A549 (cell line): Measurements from ENCODE around the gene HYAL3. TPM values are rescaled to one million over a fixed set of nuclear protein-coding genes. Genes with fewer than 3 reads are reported as not detected.
"Not testable (repeated sequence)": the region's sequence is repeated elsewhere in the genome, so short reads cannot be mapped to it uniquely, and the experiment has no call there.

ENCODE experiments used
- ATAC-seq, 2 experiments: fragments of 200-7000 bp in 1 of 2; fragments of >200 bp in 1 of 2; cut with Nextera tagmentation in 1 of 2; cut with Tn5 transposase in 1 of 2; 3 replicates each; pipeline versions ENCODE4 v1.8.0 to v1.9.1; 2018 to 2020; ENCODE audit warnings: mild to moderate bottlenecking in 1 of 2, moderate library complexity in 1 of 2
- CTCF ChIA-PET: fragments of 300-600 bp; sonication (Branson Sonifier 250); formaldehyde crosslinking; extraction: SDS; loops from one replicate; lab custom pipeline; 2021; ENCODE audit warnings: antibody characterized with exemption, inconsistent platforms; lab: Yijun Ruan, JAX
- POLR2A ChIA-PET: fragments of 350-600 bp; formaldehyde crosslinking; extraction: SDS; loops from one replicate; lab custom pipeline; 2021; ENCODE audit warnings: antibody characterized with exemption, inconsistent platforms; lab: Yijun Ruan, JAX
- DNase-seq, 2 experiments: peaks; one replicate each; pipeline versions ENCODE4 v3.0.0 to v3.0.0-alpha.2; 2011 to 2016; ENCODE audit warnings: low read depth in 1 of 2, low spot score in 1 of 2
- FAIRE-seq: peaks from 2 replicates; lab custom pipeline; 2011; peaks lifted over from hg19 to GRCh38; lab: Jason Lieb, UNC
- H3K27ac ChIP-seq, 2 experiments: fragments of >200 bp; sonication (Bioruptor Twin); formaldehyde crosslinking; 3 replicates each; pipeline ENCODE4 v1.5.1; 2016 to 2017
- H3K4me1 ChIP-seq: fragments of >200 bp; sonication (Bioruptor Twin); formaldehyde crosslinking; 3 replicates; pipeline ENCODE4 v1.6.1; 2016
- H3K4me2 ChIP-seq: fragments of >200 bp; sonication (Bioruptor Twin); formaldehyde crosslinking; 3 replicates; pipeline ENCODE4 v1.6.1; 2016
- H3K4me3 ChIP-seq: fragments of >200 bp; sonication (Bioruptor Twin); formaldehyde crosslinking; 3 replicates; pipeline ENCODE4 v1.5.1; 2016
- H3K9me3 ChIP-seq: fragments of >200 bp; sonication (Bioruptor Twin); formaldehyde crosslinking; 3 replicates; pipeline ENCODE4 v1.6.1; 2016
- CBX2 ChIP-seq: fragments of 200-600 bp; sonication (generic); IDR thresholded peaks from 2 replicates; pipeline ENCODE4 v1.6.1; 2016; ENCODE audit warnings: low read depth, mild to moderate bottlenecking, borderline replicate concordance
- CBX8 ChIP-seq: fragments of 200-600 bp; sonication (generic); IDR thresholded peaks from 2 replicates; pipeline ENCODE4 v1.6.1; 2016
- CTCF ChIP-seq: fragments of >200 bp; sonication (Bioruptor Twin); formaldehyde crosslinking; IDR thresholded peaks from 3 replicates; pipeline ENCODE4 v1.5.1; 2016
- EP300 ChIP-seq, 2 experiments: fragments of >200 bp; sonication (Bioruptor Twin); formaldehyde crosslinking; IDR thresholded peaks; 2 replicates in 1 of 2; 3 replicates in 1 of 2; pipeline ENCODE4 v1.6.1; 2016 to 2017
- FOSL2 ChIP-seq, 2 experiments: fragments of 450-650 bp in 1 of 2; fragments of >200 bp in 1 of 2; sonication (Bioruptor Twin) in 1 of 2; formaldehyde crosslinking; IDR thresholded peaks; 2 replicates each; pipeline versions ENCODE4 v1.5.0 to v1.6.1; 2016 to 2020; ENCODE audit warnings: mild to moderate bottlenecking in 1 of 2, moderate library complexity in 1 of 2
- GATA3 ChIP-seq: IDR thresholded peaks from 2 replicates; pipeline ENCODE4 v1.6.1; 2012; ENCODE audit warnings: borderline replicate concordance
- HEYL ChIP-seq: fragments of 250-450 bp; sonication (Bioruptor Pico); IDR thresholded peaks from 2 replicates; pipeline ENCODE4 v1.8.0; 2021; ENCODE audit warnings: mild to moderate bottlenecking, moderate library complexity
- MYC ChIP-seq: IDR thresholded peaks from 2 replicates; pipeline ENCODE4 v1.6.1; 2012; ENCODE audit warnings: mild to moderate bottlenecking, inconsistent platforms, low read length, improper control_type of control experiment, borderline replicate concordance
- NPAS2 ChIP-seq: fragments of 250-450 bp; sonication (Bioruptor Pico); IDR thresholded peaks from 2 replicates; pipeline ENCODE4 v1.8.0; 2022; ENCODE audit warnings: mild to moderate bottlenecking, moderate library complexity, borderline replicate concordance
- PHF8 ChIP-seq: fragments of 200-600 bp; sonication (generic); IDR thresholded peaks from 2 replicates; pipeline ENCODE4 v1.6.1; 2016; ENCODE audit warnings: low read depth, mild to moderate bottlenecking, antibody characterized with exemption, moderate library complexity, borderline replicate concordance
- SMC3 ChIP-seq: fragments of >200 bp; sonication (Bioruptor Twin); formaldehyde crosslinking; IDR thresholded peaks from 3 replicates; pipeline ENCODE4 v1.6.1; 2018; ENCODE audit warnings: inconsistent platforms
- SREBF2 ChIP-seq: fragments of 450-650 bp; IDR thresholded peaks from 2 replicates; pipeline ENCODE4 v1.6.1; 2014; ENCODE audit warnings: mild to moderate bottlenecking, moderate library complexity
- TP53 ChIP-seq: fragments of 250-450 bp; sonication (Bioruptor Pico); IDR thresholded peaks from 2 replicates; pipeline ENCODE4 v1.5.0; 2021; ENCODE audit warnings: mild to moderate bottlenecking, moderate library complexity
- WGBS: methylation state at CpG from one replicate; pipeline ENCODE4 v1.1.6; 2017; ENCODE audit errors: missing lambda C conversion rate; 5-methylcytosine and 5-hydroxymethylcytosine counted together
- polyA plus RNA-seq, 4 experiments: library from polyadenylated mRNA; depleted of rRNA in 3 of 4; stranded (reverse); fragments of >200 nt; fragmentation: RNase III in 1 of 4; extraction: RNeasy Plus Mini Kit Qiagen cat#74134 plus additional on column Dnase treatment in 1 of 4; gene quantifications; 2 replicates in 3 of 4; 3 replicates in 1 of 4; pipeline ENCODE4 v1.2.3, GENCODE V29; 2011 to 2017
- TF ChIP-seq, protein P1 (sequence below): fragments of >200 bp; sonication (Bioruptor Twin); formaldehyde crosslinking; IDR thresholded peaks from 3 replicates; pipeline ENCODE4 v1.6.1; 2016

Gene HYAL3
- polyA plus RNA-seq, 2 of the 4 experiments (the other 2 are of a cell fraction), result 3.0 to 5.0 TPM

DNA sequence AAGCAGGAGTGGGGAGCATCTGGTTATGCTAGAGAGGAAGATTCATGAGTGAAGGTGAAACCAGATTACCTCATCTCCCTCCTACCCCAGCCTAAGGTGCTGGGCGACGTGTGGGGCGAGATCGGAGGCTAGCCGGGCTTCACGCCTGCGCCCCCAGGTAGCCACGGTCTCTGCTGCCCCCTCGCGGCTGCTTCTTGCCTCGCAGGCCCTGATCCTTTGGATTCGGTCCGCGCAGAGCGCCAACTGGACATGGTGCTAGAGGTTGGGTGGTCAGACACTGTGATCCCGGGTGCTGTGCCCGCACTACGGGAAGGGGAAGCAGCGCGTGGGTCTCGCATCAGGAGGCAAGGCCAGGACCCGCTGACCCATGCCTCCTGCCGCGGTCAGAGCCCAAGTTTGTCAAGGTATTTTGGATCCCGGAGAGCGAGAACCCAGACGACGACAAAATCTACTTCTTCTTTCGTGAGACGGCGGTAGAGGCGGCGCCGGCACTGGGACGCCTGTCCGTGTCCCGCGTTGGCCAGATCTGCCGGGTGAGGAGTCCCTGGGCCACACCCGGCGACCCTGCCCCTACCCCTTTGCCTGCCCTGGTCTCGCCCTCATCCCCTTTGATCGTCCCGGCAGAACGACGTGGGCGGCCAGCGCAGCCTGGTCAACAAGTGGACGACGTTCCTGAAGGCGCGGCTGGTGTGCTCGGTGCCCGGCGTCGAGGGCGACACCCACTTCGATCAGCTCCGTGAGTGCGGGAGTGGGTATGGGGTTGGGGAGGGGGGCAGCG lies 26.1 kb downstream of the HYAL3 start (continued):
- TF ChIP-seq CBX8 (no peak), SMC3 (peak; percentile 81), PHF8 (no peak), EP300 (IDR thresholded peaks at IDR 0.05) (no peak), NPAS2 (CRISPR knock-in tag) (no peak), GATA3 (no peak), HEYL (CRISPR knock-in tag) (no peak)

- POLR2A ChIA-PET, result not testable (repeated sequence)
- CTCF ChIA-PET, result interaction anchor here (0.7 to 8.0 kb wide), 12 partner anchors 11 to 228 kb away, joined by 3 to 67 read pairs (median 3); partner anchors contain the start of gene IFRD2
Observed at GRCh38 chr3:50272538-50272910, 26.7 kb downstream of the HYAL3 start.

DNA sequence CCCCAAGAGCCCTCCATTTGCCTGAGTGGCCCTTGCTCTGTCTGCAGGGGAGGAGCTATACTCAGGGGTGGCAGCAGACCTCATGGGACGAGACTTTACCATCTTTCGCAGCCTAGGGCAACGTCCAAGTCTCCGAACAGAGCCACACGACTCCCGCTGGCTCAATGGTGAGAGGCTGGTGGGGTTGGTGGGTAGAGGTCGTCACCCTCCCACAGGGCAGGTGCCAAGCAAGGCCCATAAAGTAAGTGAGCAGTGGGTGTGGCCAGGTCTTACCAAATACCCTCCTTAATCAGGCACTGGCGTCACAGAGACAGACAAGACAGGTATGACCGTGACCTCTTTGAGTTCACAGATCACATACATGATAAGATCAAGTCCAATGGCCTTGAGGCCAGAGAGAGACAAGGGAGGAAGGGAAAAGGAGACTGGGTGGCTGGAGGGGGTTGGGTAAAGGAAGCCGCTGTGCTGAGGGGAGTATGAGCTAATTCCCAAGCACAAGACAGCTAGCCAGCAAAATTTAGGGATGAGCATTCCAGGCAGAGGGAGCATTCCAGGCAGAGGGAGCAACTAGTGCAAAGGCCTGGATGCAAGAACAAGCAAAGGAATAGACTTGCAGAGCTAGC lies 27.8 kb downstream of the HYAL3 start:
- Histone ChIP-seq H3K9me3 (no peaks in the 10 kb centered on the region), H3K27ac (peak overlapping the region in 1 of 2 experiments; percentile 94; a peak in 1 of 6 replicates), H3K4me1 (peaks cover 55% of the 10 kb centered on the region), H3K4me3 (no peak overlapping the region), H3K4me2 (no peak overlapping the region; the same call in 2 of the 3 replicates)
- 79% methylated on average over 6 of the region's 10 CpGs for WGBS
- no peak for FAIRE-seq
- no peak for DNase-seq
- ATAC-seq, result no peak
- CTCF ChIA-PET, result interaction anchor here (0.9 to 8.0 kb wide), 10 partner anchors 10 to 101 kb away, joined by 3 to 67 read pairs (median 3); no protein-coding TSS in a partner anchor
- TF ChIP-seq, protein P1, sequence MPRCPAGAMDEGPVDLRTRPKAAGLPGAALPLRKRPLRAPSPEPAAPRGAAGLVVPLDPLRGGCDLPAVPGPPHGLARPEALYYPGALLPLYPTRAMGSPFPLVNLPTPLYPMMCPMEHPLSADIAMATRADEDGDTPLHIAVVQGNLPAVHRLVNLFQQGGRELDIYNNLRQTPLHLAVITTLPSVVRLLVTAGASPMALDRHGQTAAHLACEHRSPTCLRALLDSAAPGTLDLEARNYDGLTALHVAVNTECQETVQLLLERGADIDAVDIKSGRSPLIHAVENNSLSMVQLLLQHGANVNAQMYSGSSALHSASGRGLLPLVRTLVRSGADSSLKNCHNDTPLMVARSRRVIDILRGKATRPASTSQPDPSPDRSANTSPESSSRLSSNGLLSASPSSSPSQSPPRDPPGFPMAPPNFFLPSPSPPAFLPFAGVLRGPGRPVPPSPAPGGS, result no peak
- TF ChIP-seq FOSL2 (IDR thresholded peaks at IDR 0.05) (no peak), FOSL2 (CRISPR knock-in tag; IDR thresholded peaks at IDR 0.05) (no peak), TP53 (CRISPR knock-in tag) (no peak), CBX2 (no peak), CTCF (no peak), SREBF2 (no peak), MYC (no peak)
- POLR2A ChIA-PET, result interaction anchor here (0.6 to 2.5 kb wide), 2 partner anchors 8 to 12 kb away, joined by 4 to 10 read pairs; no protein-coding TSS in a partner anchor

More at GRCh38 chr3:50272538-50272910, 26.7 kb downstream of the HYAL3 start:
- H3K4me3 ChIP-seq, DNase-seq, H3K9me3 ChIP-seq, H3K27ac ChIP-seq, ATAC-seq, FAIRE-seq: not testable (repeated sequence)
- WGBS, result 67% methylated on average over 8 of the region's 10 CpGs
- Histone ChIP-seq H3K4me2 (peak overlapping the region; percentile 59), H3K4me1 (peaks cover 47% of the 10 kb centered on the region)
